Esophagus squamous epithelium (tissue), 5 donors: ENCODE data around the gene TMEM95. TPM values are rescaled to one million over a fixed set of nuclear protein-coding genes. Genes with fewer than 3 reads are reported as not detected.

Source experiments
- DNase-seq: peaks from one replicate; lab custom pipeline; 2025; lab: John Stamatoyannopoulos, UW
- H3K27ac ChIP-seq, 4 donors: fragments of 200-600 bp; sonication (generic); one replicate each; pipeline ENCODE4 v1.5.1; 2016 to 2019; ENCODE audit warnings: mild to moderate bottlenecking in 1 of 4
- H3K27me3 ChIP-seq, 4 donors: fragments of 200-600 bp; sonication (generic); 1 replicate in 3 of 4; 2 replicates in 1 of 4; pipeline versions ENCODE4 v1.5.1 to v1.6.0; 2017 to 2021; ENCODE audit warnings: antibody characterized with exemption in 1 of 4
- H3K36me3 ChIP-seq, 3 donors: fragments of 200-600 bp; sonication (generic); one replicate each; pipeline ENCODE4 v1.5.1; 2016 to 2019
- H3K4me1 ChIP-seq, 3 donors: fragments of 200-600 bp; sonication (generic); one replicate each; pipeline ENCODE4 v1.5.1; 2017 to 2019
- H3K4me3 ChIP-seq, 4 donors: fragments of 200-600 bp; sonication (generic); 1 replicate in 3 of 4; 2 replicates in 1 of 4; pipeline ENCODE4 v1.5.1; 2016 to 2019; ENCODE audit warnings: mild to moderate bottlenecking in 2 of 4, moderate library complexity in 1 of 4
- H3K9me3 ChIP-seq, 3 donors: fragments of 200-600 bp; sonication (generic); one replicate each; pipeline ENCODE4 v1.5.1; 2016 to 2019
- POLR2A ChIP-seq, 4 donors: fragments of 450-650 bp; IDR thresholded peaks; one replicate each; pipeline ENCODE4 v1.6.1; 2017; ENCODE audit warnings: antibody characterized with exemption in 4 of 4, mild to moderate bottlenecking in 4 of 4, moderate library complexity in 3 of 4
- WGBS, 2 donors: methylation state at CpG; one replicate each; pipeline ENCODE4 v1.1.5; 2018; 5-methylcytosine and 5-hydroxymethylcytosine counted together
- intact Hi-C: fragments of 100-400 bp; cut with DNase I; formaldehyde crosslinking; loops from one replicate; pipeline ENCODE4 v1.15.0; 2022
- total RNA-seq, 4 donors: library from RNA; depleted of rRNA; stranded (reverse); fragments of >200 nt; gene quantifications; one replicate each; pipeline ENCODE4 v1.1.0, GENCODE V29; 2016
- TF ChIP-seq, protein P1 (sequence below), 6 experiments: fragments of 450-650 bp in 4 of 6; fragments of 200-600 bp in 2 of 6; sonication (generic) in 2 of 6; IDR thresholded peaks; one replicate each; pipeline ENCODE4 v1.5.1; 2016 to 2019; ENCODE audit warnings: antibody characterized with exemption in 6 of 6, mild to moderate bottlenecking in 4 of 6, moderate library complexity in 4 of 6
- donor health status: DM: yes; HTN: yes; CAD: no.

TMEM95 gene
- total RNA-seq, 4 donors from 2014 or later = not detected

DNA sequence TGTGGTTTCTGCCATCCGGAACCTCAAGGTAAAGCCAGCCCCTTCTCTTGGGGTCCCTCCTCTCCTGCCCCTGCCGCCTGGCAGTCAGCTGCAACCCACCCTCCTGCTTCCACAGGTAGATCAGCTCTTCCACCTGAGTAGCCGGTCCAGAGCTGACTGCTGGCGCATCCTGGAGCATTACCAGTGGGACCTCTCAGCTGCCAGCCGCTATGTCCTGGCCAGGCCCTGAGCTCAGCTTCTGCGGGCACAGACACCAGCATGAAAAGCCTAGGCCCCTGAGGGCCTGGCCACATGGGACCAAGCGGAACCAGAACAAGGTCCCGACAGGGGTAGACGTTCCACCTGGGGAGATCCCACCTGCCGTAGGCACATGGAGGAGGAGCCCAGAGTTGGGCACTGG is 33.9 kb downstream of the TMEM95 start:
- no peak overlapping the region for H3K4me3 ChIP-seq
- DNase-seq = no peak
- H3K4me1 ChIP-seq = peaks cover 10 to 30% (median 13%) of the 10 kb centered on the region in 3 donors
- intact Hi-C loops = no loop called here
- H3K27ac ChIP-seq = no peak overlapping the region
- TF ChIP-seq, protein P1, sequence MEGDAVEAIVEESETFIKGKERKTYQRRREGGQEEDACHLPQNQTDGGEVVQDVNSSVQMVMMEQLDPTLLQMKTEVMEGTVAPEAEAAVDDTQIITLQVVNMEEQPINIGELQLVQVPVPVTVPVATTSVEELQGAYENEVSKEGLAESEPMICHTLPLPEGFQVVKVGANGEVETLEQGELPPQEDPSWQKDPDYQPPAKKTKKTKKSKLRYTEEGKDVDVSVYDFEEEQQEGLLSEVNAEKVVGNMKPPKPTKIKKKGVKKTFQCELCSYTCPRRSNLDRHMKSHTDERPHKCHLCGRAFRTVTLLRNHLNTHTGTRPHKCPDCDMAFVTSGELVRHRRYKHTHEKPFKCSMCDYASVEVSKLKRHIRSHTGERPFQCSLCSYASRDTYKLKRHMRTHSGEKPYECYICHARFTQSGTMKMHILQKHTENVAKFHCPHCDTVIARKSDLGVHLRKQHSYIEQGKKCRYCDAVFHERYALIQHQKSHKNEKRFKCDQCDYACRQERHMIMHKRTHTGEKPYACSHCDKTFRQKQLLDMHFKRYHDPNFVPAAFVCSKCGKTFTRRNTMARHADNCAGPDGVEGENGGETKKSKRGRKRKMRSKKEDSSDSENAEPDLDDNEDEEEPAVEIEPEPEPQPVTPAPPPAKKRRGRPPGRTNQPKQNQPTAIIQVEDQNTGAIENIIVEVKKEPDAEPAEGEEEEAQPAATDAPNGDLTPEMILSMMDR (IDR thresholded peaks at IDR 0.05) = no peak
- no peak for TF ChIP-seq POLR2A (IDR thresholded peaks at IDR 0.05)
- no peaks in the 10 kb centered on the region for H3K9me3 ChIP-seq
- WGBS, 2 donors = 89% methylated on average over 3 of the region's 10 CpGs; no CpG with 5 or more reads in 1 of the 2 donors
- no peaks in the 10 kb centered on the region for H3K27me3 ChIP-seq
- peaks cover 23 to 95% (median 25%) of the 10 kb centered on the region in 3 donors for H3K36me3 ChIP-seq

DNA sequence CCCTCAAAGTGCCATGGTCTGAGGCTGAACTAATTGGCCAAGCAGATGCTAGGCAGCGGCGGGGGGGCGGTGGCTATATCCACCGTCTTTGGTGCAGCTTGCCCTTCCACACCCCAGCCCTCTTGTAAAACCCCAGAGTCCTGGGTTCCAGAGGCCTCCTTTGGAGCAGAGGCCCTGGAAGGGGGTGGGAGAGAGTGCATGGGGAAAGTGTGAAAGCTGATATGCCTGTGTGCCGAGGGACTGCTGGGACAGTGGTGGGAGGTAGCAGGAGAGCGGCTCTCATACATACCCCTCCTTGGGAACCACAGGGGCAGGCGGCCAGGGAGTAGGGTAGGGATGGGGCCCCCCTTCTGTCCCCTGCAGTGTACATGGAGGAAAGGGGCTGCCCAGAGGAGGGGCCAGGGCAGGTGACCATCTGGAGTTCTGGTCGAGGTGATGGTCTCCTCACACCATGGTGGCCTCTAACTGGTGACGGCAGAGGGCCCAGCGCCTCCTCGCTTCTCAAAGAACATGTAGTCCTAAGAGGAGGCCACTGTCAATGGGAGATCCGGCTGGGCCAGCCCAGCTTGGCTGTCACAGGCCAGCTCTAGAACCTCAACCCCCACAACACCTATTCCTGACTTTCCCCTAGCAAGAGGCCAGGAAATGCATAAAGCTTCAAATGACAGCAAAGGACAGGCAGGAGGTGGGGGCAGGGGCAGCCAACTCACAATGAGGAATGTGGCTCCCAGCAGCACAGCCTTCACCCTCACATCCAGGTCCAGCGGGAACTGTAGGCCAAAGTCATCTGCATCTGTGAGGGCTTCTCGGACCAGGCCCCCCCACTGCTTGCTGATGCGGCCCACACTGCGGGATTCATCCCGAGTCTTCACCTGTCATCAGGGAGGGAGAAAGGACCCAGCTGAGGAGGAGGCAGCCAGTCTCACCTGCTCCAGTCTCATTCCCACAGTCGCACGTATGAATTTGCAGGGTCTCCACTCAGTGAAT is 35.3 kb downstream of the TMEM95 start:
- intact Hi-C loops = no loop called here
- no peak for DNase-seq

DNA sequence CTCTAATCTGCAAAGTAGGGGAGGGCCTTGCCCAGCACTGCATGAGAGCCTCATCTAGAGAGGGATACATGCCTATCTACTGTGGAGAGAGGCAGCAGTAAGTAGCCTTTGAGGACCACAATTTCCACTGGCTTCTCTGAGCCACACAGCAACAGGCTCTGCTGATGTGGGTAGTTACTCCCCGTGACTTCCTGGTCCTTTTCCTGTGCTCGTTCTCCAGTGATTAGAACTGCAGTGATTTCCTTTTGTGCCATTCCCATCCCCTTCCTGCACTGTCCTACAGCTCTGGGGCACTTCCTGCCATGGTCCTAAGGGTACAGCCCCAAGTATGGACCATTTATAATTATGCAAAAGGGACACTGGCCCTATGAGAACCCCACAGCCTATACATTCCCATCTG is 36.4 kb downstream of the TMEM95 start:
- H3K27me3 ChIP-seq = no peaks in the 10 kb centered on the region
- H3K4me3 ChIP-seq = no peak overlapping the region
- peaks cover 23 to 70% (median 25%) of the 10 kb centered on the region in 3 donors for H3K36me3 ChIP-seq
- no peak for DNase-seq
- H3K27ac ChIP-seq = peak overlapping the region in 1 of 4 donors; percentile 54
- 41 to 53% methylated on average over 2 of the region's 2 CpGs for WGBS, 2 donors
- intact Hi-C loops = no loop called here
- H3K9me3 ChIP-seq = no peaks in the 10 kb centered on the region
- TF ChIP-seq, protein P1 (IDR thresholded peaks at IDR 0.05) = no peak
- no peak for TF ChIP-seq POLR2A (IDR thresholded peaks at IDR 0.05)
- peaks cover 11 to 32% (median 17%) of the 10 kb centered on the region in 3 donors for H3K4me1 ChIP-seq

More for the DNA sequence above, 35.3 kb downstream of the TMEM95 start:
- Histone ChIP-seq H3K4me1 (peaks cover 10 to 29% (median 14%) of the 10 kb centered on the region in 3 donors), H3K4me3 (no peak overlapping the region), H3K27ac (no peak overlapping the region), H3K27me3 (no peaks in the 10 kb centered on the region), H3K36me3 (peaks cover 23 to 81% (median 25%) of the 10 kb centered on the region in 3 donors), H3K9me3 (no peaks in the 10 kb centered on the region)
- 78 to 81% methylated on average over 12 to 17 of the region's 19 CpGs for WGBS, 2 donors
- TF ChIP-seq, protein P1 (IDR thresholded peaks at IDR 0.05) = no peak
- TF ChIP-seq POLR2A (IDR thresholded peaks at IDR 0.05) = no peak

DNA sequence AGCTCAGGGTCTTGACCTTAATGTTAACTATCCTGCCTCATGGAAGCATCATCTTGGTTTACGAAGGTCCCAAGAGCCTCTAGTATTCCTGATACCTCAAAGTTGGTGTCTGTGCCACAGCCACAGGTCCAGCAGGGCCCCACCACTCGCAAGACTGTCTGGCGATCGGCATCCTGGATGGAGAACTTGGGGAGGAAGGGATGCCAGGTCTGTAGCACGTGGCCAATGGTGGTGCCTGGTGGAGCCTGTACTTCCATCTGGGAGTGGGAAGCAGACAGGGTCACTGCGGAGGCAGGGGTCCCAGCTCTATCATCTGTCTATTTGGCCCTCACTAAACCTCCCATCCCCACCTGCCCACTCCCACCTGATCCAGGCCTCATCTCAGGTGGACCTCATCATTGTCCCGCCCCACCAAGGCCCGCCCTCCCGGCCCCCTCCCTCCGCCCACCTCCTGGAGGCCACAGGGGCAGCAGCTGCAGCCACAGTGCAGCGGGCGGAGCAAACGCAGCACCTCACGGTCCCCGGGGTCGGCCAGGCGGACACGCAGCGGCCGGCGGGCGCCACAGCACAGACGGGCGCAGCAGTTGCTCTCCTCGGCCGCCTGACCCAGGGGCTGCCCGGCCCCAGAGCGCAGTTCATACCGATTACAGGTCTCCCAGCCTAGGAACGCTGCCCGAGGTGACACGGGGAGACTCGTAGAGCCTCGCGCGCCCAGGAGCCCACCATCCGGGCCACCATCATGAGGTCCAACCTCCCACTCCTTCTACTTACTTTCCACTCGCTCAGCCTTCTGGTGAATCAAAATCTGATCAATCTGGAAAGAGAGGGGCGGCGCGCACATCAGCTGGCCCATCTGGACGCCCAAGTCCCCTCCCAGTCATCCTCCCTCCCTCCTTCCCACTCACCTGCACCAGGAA is 38.0 kb downstream of the TMEM95 start:
- WGBS, 2 donors = 63 to 87% methylated on average over 19 to 20 of the region's 42 CpGs
- intact Hi-C loops = no loop called here
- Histone ChIP-seq H3K36me3 (peaks cover 21 to 54% (median 22%) of the 10 kb centered on the region in 3 donors), H3K4me1 (peaks cover 11 to 32% (median 17%) of the 10 kb centered on the region in 3 donors), H3K4me3 (peak overlapping the region; percentile 75 to 93 (median 86)), H3K27me3 (no peaks in the 10 kb centered on the region), H3K27ac (peak overlapping the region; percentile 87 to 97 (median 94)), H3K9me3 (no peaks in the 10 kb centered on the region)
- TF ChIP-seq POLR2A (IDR thresholded peaks at IDR 0.05) = no peak
- TF ChIP-seq, protein P1 (IDR thresholded peaks at IDR 0.05) = no peak
- DNase-seq = no peak
